Nephron (organoid): ENCODE results near the gene MSL1.

Experiments
- H3K27ac Mint-ChIP-seq, 3 experiments: 2 replicates each; pipeline ENCODE4 v1.8.0; 2020; ENCODE audit warnings: mixed read lengths in 3 of 3, mild to moderate bottlenecking in 2 of 3, moderate library complexity in 1 of 3
- H3K27me3 Mint-ChIP-seq: 2 replicates; pipeline ENCODE4 v1.8.0; 2021; ENCODE audit warnings: low read depth, mild to moderate bottlenecking, moderate library complexity, mixed read lengths
- H3K36me3 Mint-ChIP-seq: 2 replicates; pipeline ENCODE4 v1.8.0; 2020; ENCODE audit warnings: low read depth, mixed read lengths
- H3K4me1 Mint-ChIP-seq: 2 replicates; pipeline ENCODE4 v1.8.0; 2020; ENCODE audit warnings: mixed read lengths
- H3K4me3 Mint-ChIP-seq, 3 experiments: 2 replicates each; pipeline ENCODE4 v1.8.0; 2020; ENCODE audit warnings: mild to moderate bottlenecking in 3 of 3, mixed read lengths in 3 of 3, moderate library complexity in 2 of 3
- H3K9me3 Mint-ChIP-seq: 2 replicates; pipeline ENCODE4 v1.8.0; 2020; ENCODE audit warnings: mixed read lengths
- CTCF ChIP-seq, 3 experiments: fragments of 200-600 bp; sonication (generic); IDR thresholded peaks; one replicate each; pipeline ENCODE4 v1.5.0; 2021; ENCODE audit warnings: antibody characterized with exemption in 3 of 3; ENCODE audit not compliant: unreplicated experiment in 3 of 3

MSL1 gene

GRCh38 chr17:40086150-40087044 lies 35.4 kb upstream of the MSL1 start:
- peaks cover 44% of the 10 kb centered on the region for H3K36me3 Mint-ChIP-seq
- H3K27me3 Mint-ChIP-seq: no peaks in the 10 kb centered on the region
- no peaks in the 10 kb centered on the region for H3K9me3 Mint-ChIP-seq

GRCh38 chr17:40087049-40087794 lies 34.5 kb upstream of the MSL1 start:
- H3K9me3 Mint-ChIP-seq: no peaks in the 10 kb centered on the region
- no peak for TF ChIP-seq CTCF (IDR thresholded peaks at IDR 0.05; ENCODE audit: unreplicated experiment in 3 of 3)
- H3K36me3 Mint-ChIP-seq: peaks cover 44% of the 10 kb centered on the region
- H3K4me3 Mint-ChIP-seq: peak overlapping the region in 1 of 3 experiments; percentile 14
- H3K27me3 Mint-ChIP-seq: no peaks in the 10 kb centered on the region
- H3K27ac Mint-ChIP-seq: peak overlapping the region; percentile 8 to 58 (median 20)
- H3K4me1 Mint-ChIP-seq: peaks cover 32% of the 10 kb centered on the region

More at GRCh38 chr17:40086150-40087044, 35.4 kb upstream of the MSL1 start:
- no peak overlapping the region for H3K4me3 Mint-ChIP-seq
- peak overlapping the region; percentile 8 to 58 (median 20) for H3K27ac Mint-ChIP-seq
- TF ChIP-seq CTCF (IDR thresholded peaks at IDR 0.05; ENCODE audit: unreplicated experiment in 3 of 3): peak; percentile 64 to 71 (median 70)
- H3K4me1 Mint-ChIP-seq: peaks cover 27% of the 10 kb centered on the region

- peaks cover 37% of the 10 kb centered on the region for H3K4me1 Mint-ChIP-seq
- H3K36me3 Mint-ChIP-seq: peaks cover 44% of the 10 kb centered on the region
- TF ChIP-seq CTCF (IDR thresholded peaks at IDR 0.05; ENCODE audit: unreplicated experiment in 3 of 3): no peak
- H3K9me3 Mint-ChIP-seq: no peaks in the 10 kb centered on the region
- no peaks in the 10 kb centered on the region for H3K27me3 Mint-ChIP-seq
- peak overlapping the region; percentile 86 to 97 (median 87) for H3K27ac Mint-ChIP-seq
- H3K4me3 Mint-ChIP-seq: peak overlapping the region in 2 of 3 experiments; percentile 46 to 64
Observed at GRCh38 chr17:40087903-40088718, 33.7 kb upstream of the MSL1 start.

GRCh38 chr17:40089077-40089895 lies 32.5 kb upstream of the MSL1 start:
- Mint-ChIP-seq H3K9me3 (no peaks in the 10 kb centered on the region), H3K27me3 (no peaks in the 10 kb centered on the region), H3K36me3 (peaks cover 45% of the 10 kb centered on the region), H3K4me3 (peak overlapping the region; percentile 69 to 77 (median 75)), H3K27ac (peak overlapping the region; percentile 87 to 97 (median 96)), H3K4me1 (peaks cover 47% of the 10 kb centered on the region)
- TF ChIP-seq CTCF (IDR thresholded peaks at IDR 0.05; ENCODE audit: unreplicated experiment in 3 of 3): no peak
